KG1 (cell line): ENCODE data around the gene ENTR1.

Source experiments
- DNase-seq: peaks from one replicate; lab custom pipeline; 2025; lab: John Stamatoyannopoulos, UW

ENTR1 gene

GRCh38 chr9:136410500-136411287, at the start of gene ENTR1, which contains the start of gene PMPCA:
TSS of gene ENTR1 (minus strand) at chr9:136410614. CDS start at chr9:136410397, 217 bp downstream.
TSS of gene PMPCA (plus strand) at chr9:136410658. CDS start at chr9:136410669, 11 bp downstream.
- peak; percentile 66 for DNase-seq

GRCh38 chr9:136459425-136459824, 49.0 kb upstream of the ENTR1 start:
- no peak for DNase-seq

- no peak for DNase-seq
Measured at GRCh38 chr9:136457326-136457725, 46.9 kb upstream of the ENTR1 start.

GRCh38 chr9:136456258-136456657, 45.8 kb upstream of the ENTR1 start:
- DNase-seq, result no peak

- no peak for DNase-seq
Measured at GRCh38 chr9:136455043-136456002, 44.9 kb upstream of the ENTR1 start.

GRCh38 chr9:136454026-136454796, 43.8 kb upstream of the ENTR1 start:
- DNase-seq, result no peak

- DNase-seq, result no peak
Measured at GRCh38 chr9:136453326-136453725, 42.9 kb upstream of the ENTR1 start.

GRCh38 chr9:136451221-136451877, 40.9 kb upstream of the ENTR1 start:
- no peak for DNase-seq

- no peak for DNase-seq
Measured at GRCh38 chr9:136448655-136449054, 38.2 kb upstream of the ENTR1 start.

- no peak for DNase-seq
Measured at GRCh38 chr9:136447173-136447778, 36.9 kb upstream of the ENTR1 start.

- DNase-seq, result no peak
Measured at GRCh38 chr9:136445799-136446198, 35.4 kb upstream of the ENTR1 start.

- no peak for DNase-seq
Measured at GRCh38 chr9:136444102-136444501, 33.7 kb upstream of the ENTR1 start.

GRCh38 chr9:136443687-136444086, 33.3 kb upstream of the ENTR1 start:
- no peak for DNase-seq

- no peak for DNase-seq
Measured at GRCh38 chr9:136443087-136443486, 32.7 kb upstream of the ENTR1 start.

GRCh38 chr9:136442265-136442664, 31.9 kb upstream of the ENTR1 start:
- DNase-seq, result no peak

- DNase-seq, result no peak
Measured at GRCh38 chr9:136441681-136442245, 31.3 kb upstream of the ENTR1 start.

- DNase-seq, result no peak
Measured at GRCh38 chr9:136441191-136441680, 30.8 kb upstream of the ENTR1 start.

- peak; percentile 26 for DNase-seq
Measured at GRCh38 chr9:136439481-136440408, 29.3 kb upstream of the ENTR1 start, which contains the start of gene INPP5E. TSS of gene INPP5E (minus strand) at chr9:136439845. CDS start at chr9:136439419, 426 bp downstream.
